Small intestine (tissue), 7 donors: Measurements from ENCODE around the gene CCR6. TPM values are rescaled to one million over a fixed set of nuclear protein-coding genes. Genes with fewer than 3 reads are reported as not detected.
A peak's percentile ranks its signal among the peaks of the same experiment; 100 is the strongest.

ENCODE experiments used
- DNase-seq, 2 donors: peaks; one replicate each; pipeline versions ENCODE4 v3.0.0 to v3.0.0-alpha.2; 2013
- FAIRE-seq: peaks from 2 replicates; lab custom pipeline; 2012; peaks lifted over from hg19 to GRCh38; lab: Jason Lieb, UNC
- H3K27ac ChIP-seq, 3 donors: one replicate each; pipeline ENCODE4 v1.5.1; 2013; ENCODE audit warnings: low read length in 2 of 3, mild to moderate bottlenecking in 2 of 3, control low read depth in 1 of 3, inconsistent platforms in 1 of 3, low read depth in 1 of 3, moderate library complexity in 1 of 3
- H3K27me3 ChIP-seq, 3 donors: one replicate each; pipeline ENCODE4 v1.6.1; 2013; ENCODE audit warnings: low read length in 3 of 3, inconsistent platforms in 1 of 3; ENCODE audit not compliant: control insufficient read depth in 3 of 3, insufficient read depth in 3 of 3
- H3K36me3 ChIP-seq, 3 donors: one replicate each; pipeline ENCODE4 v1.6.1; 2013; ENCODE audit warnings: low read length in 3 of 3, inconsistent platforms in 1 of 3, low read depth in 1 of 3, mild to moderate bottlenecking in 1 of 3, moderate library complexity in 1 of 3; ENCODE audit not compliant: control insufficient read depth in 3 of 3, insufficient read depth in 2 of 3
- H3K4me1 ChIP-seq, 3 donors: one replicate each; pipeline ENCODE4 v1.6.1; 2013; ENCODE audit warnings: low read length in 2 of 3, inconsistent platforms in 1 of 3, low read depth in 1 of 3, mild to moderate bottlenecking in 1 of 3, moderate library complexity in 1 of 3; ENCODE audit not compliant: control insufficient read depth in 3 of 3, insufficient read depth in 2 of 3
- H3K4me3 ChIP-seq, 3 donors: one replicate each; pipeline ENCODE4 v1.5.1; 2013; ENCODE audit warnings: low read length in 3 of 3, control low read depth in 1 of 3, inconsistent platforms in 1 of 3, low read depth in 1 of 3, mild to moderate bottlenecking in 1 of 3, moderate library complexity in 1 of 3
- H3K9me3 ChIP-seq, 2 donors: one replicate each; pipeline ENCODE4 v1.6.1; 2013; ENCODE audit warnings: low read depth in 1 of 2, low read length in 1 of 2; ENCODE audit not compliant: control insufficient read depth in 2 of 2, insufficient read depth in 1 of 2
- WGBS, 3 donors: extraction: QIAGEN DNeasy Blood & Tissue Kit; methylation state at CpG; one replicate each; pipeline ENCODE4 v1.1.7; 2013; 5-methylcytosine and 5-hydroxymethylcytosine counted together
- polyA plus RNA-seq, 4 donors: library from polyadenylated mRNA; stranded (reverse) in 3 of 4; unstranded in 1 of 4; fragments of 200-250 nt in 3 of 4; fragments of 120-200 nt in 1 of 4; gene quantifications; one replicate each; pipeline versions ENCODE4 v1.2.1 to v1.2.3, GENCODE V29; 2013
- donor health status: healthy with polysubstance abuse.
- donor health status: control.
- donor health status: control.
- donor health status: Bipolar disorder and iron deficiency.
- donor health status: healthy.

Gene CCR6
- polyA plus RNA-seq, 4 donors: 0.54 to 5.8 (median 1.1) TPM

DNA sequence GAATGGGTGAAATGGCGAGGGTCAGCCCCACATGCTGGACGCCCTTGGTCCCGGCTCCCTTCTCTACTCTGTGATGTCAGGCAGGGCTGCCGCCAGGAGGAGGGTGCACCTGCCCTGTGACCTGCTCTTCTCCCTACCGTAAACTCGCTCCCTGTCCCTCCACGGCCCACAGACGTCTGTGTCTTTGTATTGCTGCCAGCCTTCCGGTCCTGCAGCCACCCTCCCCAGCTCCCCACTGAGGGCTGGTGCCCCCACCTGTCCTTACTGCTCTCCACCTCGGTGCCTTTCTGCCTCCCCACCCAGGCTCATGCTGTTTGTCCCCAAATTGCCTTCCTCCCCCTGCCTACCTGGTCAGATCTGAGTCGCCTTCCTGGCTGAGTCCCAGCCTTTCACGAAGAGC lies 4.1 kb upstream of the CCR6 start:
- no peak overlapping the region for H3K4me3 ChIP-seq
- peak overlapping the region in 1 of 3 donors; percentile 47 for H3K27ac ChIP-seq
- FAIRE-seq (no peak), DNase-seq (no peak)
- 62 to 88% (median 79%) methylated on average over 10 to 12 of the region's 12 CpGs for WGBS, 3 donors
- peaks cover 0 to 3% of the 10 kb centered on the region in 2 donors for H3K9me3 ChIP-seq
- no peaks in the 10 kb centered on the region for H3K27me3 ChIP-seq
- H3K36me3 ChIP-seq: no peaks in the 10 kb centered on the region
- peaks cover 2 to 30% (median 5%) of the 10 kb centered on the region in 3 donors for H3K4me1 ChIP-seq

DNA sequence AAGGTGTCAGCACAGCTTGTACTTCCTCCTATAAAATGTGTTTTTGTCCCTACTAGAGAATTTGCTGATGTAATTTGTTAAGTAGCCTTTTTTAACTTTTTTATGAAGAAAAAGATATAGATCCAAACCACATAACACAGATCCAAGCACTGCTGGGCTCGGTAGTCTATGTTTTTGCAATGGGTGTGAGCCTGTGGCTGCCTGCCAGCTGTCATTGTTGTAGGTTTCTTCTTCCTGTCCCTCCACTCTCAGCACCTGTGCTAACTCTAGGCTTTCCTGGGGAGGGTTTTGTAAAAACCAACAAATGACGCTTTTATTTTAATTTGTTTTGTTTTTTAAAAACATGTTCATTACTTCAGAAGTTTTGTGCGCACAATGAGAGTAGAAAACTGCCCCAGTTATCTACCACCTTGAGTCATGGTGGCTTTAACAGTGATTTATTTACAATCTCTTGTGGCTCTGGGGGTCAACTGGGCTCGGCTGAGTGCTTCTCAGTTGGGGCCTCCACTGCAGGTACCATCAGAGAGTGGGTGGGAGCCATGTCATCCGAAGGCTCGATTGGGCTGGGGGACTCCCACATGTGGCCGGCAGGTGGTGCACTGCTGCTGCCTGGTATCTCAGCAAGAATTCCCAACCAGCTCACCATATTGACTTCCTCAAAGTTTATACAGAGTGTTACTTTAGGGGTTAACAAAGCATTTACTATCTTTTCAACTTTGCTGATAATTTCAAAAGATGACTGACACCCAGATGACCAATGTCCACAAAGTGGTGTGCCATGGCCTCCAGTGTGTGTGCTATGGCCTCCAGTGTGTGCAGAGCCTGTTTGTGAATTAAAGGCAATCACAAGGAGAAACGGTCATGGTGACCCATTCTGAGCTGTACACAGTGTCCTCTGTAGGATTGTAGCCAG lies 3.0 kb upstream of the CCR6 start:
- DNase-seq (peak in 1 of 2 donors; percentile 50), FAIRE-seq (no peak)
- peaks cover 0 to 3% of the 10 kb centered on the region in 2 donors for H3K9me3 ChIP-seq
- peaks cover 2 to 30% (median 5%) of the 10 kb centered on the region in 3 donors for H3K4me1 ChIP-seq
- 64 to 76% (median 74%) methylated on average over 8 of the region's 8 CpGs for WGBS, 3 donors
- H3K4me3 ChIP-seq: no peak overlapping the region
- H3K36me3 ChIP-seq: no peaks in the 10 kb centered on the region
- H3K27me3 ChIP-seq: no peaks in the 10 kb centered on the region
- peak overlapping the region in 2 of 3 donors; percentile 47 for H3K27ac ChIP-seq

DNA sequence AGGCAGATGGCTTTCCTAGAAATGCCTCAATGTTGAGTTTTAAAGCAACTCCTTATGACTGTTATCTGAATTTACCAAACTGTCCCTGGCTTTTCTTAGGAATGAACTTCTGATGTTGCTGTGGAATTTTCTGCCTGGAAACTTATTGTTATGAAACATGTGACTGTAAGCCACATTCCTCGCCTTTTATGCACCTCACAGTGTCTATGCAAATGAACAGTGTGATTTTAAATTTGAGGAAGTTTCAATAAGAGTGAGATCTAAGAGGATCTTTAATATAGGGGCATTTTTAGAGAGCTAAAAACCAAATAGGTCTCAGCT lies 2.4 kb upstream of the CCR6 start:
- 79 to 89% (median 85%) methylated on average over 1 of the region's 1 CpG for WGBS, 3 donors
- no peaks in the 10 kb centered on the region for H3K27me3 ChIP-seq
- no peaks in the 10 kb centered on the region for H3K36me3 ChIP-seq
- peak in 1 of 2 donors; percentile 36 for DNase-seq
- H3K9me3 ChIP-seq: peaks cover 0 to 3% of the 10 kb centered on the region in 2 donors
- peak overlapping the region in 2 of 3 donors; percentile 47 for H3K27ac ChIP-seq
- no peak for FAIRE-seq
- peaks cover 2 to 30% (median 5%) of the 10 kb centered on the region in 3 donors for H3K4me1 ChIP-seq
- no peak overlapping the region for H3K4me3 ChIP-seq

DNA sequence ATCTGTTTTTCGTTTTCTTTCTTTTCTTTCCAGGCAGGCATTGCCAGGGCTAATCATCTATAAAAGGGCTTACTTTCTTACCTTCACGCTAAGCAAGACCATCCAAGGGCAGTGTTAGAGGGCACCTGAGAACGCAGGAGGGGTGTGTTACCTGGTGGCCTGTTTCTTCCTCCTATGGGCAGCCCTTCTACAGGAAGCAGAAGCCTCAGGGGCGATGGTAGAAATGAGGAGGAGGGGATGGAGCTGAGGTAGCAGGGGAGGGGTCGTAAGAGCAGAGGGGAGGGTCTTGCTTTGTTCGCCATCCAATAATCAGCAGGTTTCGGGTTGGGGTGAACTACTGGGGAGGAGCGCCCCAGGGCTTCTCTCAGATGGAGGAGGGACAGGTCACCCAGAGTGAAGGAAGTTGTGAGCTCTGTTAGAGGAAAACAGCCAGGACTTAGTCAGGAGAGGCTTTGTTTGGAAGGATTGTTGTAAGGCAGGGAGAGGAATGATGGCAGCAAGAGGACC lies 1.5 kb upstream of the CCR6 start:
- DNase-seq: no peak
- Histone ChIP-seq H3K4me1 (peaks cover 2 to 30% (median 5%) of the 10 kb centered on the region in 3 donors), H3K36me3 (no peaks in the 10 kb centered on the region), H3K27me3 (no peaks in the 10 kb centered on the region), H3K4me3 (no peak overlapping the region), H3K27ac (peak overlapping the region in 1 of 3 donors; percentile 48), H3K9me3 (peaks cover 0 to 3% of the 10 kb centered on the region in 2 donors)
- FAIRE-seq: no peak
- 86 to 92% (median 92%) methylated on average over 8 of the region's 8 CpGs for WGBS, 3 donors

DNA sequence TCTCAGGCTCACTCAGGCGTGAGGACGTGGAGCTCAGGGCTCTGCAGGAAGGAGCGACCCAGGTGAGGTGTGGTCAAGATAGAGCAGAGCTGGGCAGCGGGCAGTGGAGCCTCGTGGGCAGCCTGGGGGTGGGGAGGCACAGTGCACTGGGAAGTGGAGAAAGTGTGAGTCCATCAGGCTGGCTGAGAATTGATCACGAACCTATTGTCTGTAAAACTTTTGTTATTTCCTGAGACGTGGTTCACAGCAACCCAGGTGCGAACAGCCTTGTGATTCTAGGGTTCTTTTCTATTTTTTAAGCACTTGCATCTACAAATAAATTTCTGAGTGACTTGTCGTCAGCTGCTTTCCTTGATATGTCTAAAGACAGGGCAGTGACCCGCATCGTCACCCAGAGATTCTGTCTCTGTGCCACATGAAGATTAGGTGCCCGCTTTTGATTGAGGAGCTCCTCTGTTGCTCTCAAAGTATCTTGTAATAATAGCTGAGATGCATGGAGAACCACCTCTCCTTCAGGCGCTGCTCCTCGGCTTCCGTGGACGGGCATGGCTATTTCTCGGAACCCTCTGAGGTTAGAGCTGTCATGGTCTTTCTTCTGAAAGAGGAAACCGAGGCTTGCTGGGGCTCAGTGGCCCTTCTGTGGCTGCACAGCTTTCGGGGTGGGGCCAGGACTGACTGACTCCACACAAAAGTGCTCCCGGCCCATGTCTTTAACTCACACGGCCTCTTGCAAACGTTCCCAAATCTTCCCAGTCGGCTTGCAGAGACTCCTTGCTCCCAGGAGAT lies 662 bp upstream of the CCR6 start:
- H3K4me3 ChIP-seq: no peak overlapping the region
- FAIRE-seq (no peak), DNase-seq (no peak)
- H3K27me3 ChIP-seq: no peaks in the 10 kb centered on the region
- peaks cover 2 to 30% (median 5%) of the 10 kb centered on the region in 3 donors for H3K4me1 ChIP-seq
- H3K9me3 ChIP-seq: peaks cover 0 to 3% of the 10 kb centered on the region in 2 donors
- no peaks in the 10 kb centered on the region for H3K36me3 ChIP-seq
- peak overlapping the region in 1 of 3 donors; percentile 48 for H3K27ac ChIP-seq
- WGBS, 3 donors: 56 to 76% (median 65%) methylated on average over 23 of the region's 23 CpGs

DNA sequence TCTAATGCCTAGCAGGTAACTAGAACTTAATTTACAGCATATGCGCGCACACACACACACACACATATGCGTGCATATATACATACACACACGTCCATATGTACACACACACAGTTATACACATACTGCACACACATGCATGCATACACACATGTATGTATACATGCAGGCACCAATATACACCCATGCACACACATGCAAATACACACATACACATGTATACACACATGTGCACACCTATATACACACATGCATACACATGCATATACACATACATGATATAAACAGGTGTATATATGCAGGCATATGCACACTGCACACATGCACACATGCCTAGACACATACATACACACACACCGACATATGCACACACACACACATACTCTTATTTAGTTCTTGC lies 1.9 kb downstream of the CCR6 start:
- 91 to 95% (median 94%) methylated on average over 5 of the region's 5 CpGs for WGBS, 3 donors
- H3K4me3 ChIP-seq: no peak overlapping the region
- FAIRE-seq (no peak), DNase-seq (no peak)
- H3K4me1 ChIP-seq: peaks cover 2 to 36% (median 5%) of the 10 kb centered on the region in 3 donors
- no peak overlapping the region for H3K27ac ChIP-seq
- no peaks in the 10 kb centered on the region for H3K27me3 ChIP-seq
- peaks cover 0 to 2% (median 0%) of the 10 kb centered on the region in 3 donors for H3K36me3 ChIP-seq
- peaks cover 0 to 3% of the 10 kb centered on the region in 2 donors for H3K9me3 ChIP-seq

DNA sequence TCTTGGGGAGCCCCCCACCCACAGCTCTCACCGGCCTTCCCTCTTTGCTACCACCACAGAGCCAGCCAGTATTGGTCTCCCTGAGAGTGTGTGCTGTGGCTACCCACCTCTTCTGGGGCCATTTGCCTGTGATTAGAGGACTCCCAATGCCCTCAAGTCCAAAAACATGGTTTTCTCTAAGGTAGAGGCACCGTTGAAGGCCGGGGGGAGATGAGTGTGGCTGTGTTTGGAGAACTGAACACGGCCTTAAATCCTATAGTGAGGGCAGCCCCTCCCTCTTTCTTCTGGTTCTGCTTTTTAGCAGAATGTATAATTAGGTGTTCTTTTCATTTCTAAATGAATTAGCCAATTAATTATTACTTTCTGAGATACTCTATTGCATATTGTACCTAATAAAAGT lies 2.5 kb downstream of the CCR6 start:
- 87 to 93% (median 92%) methylated on average over 4 of the region's 4 CpGs for WGBS, 3 donors
- H3K9me3 ChIP-seq: no peaks in the 10 kb centered on the region
- no peak overlapping the region for H3K4me3 ChIP-seq
- FAIRE-seq (no peak), DNase-seq (no peak)
- H3K27me3 ChIP-seq: no peaks in the 10 kb centered on the region
- no peak overlapping the region for H3K27ac ChIP-seq
- H3K4me1 ChIP-seq: peaks cover 2 to 34% (median 5%) of the 10 kb centered on the region in 3 donors
- peaks cover 0 to 2% (median 0%) of the 10 kb centered on the region in 3 donors for H3K36me3 ChIP-seq

DNA sequence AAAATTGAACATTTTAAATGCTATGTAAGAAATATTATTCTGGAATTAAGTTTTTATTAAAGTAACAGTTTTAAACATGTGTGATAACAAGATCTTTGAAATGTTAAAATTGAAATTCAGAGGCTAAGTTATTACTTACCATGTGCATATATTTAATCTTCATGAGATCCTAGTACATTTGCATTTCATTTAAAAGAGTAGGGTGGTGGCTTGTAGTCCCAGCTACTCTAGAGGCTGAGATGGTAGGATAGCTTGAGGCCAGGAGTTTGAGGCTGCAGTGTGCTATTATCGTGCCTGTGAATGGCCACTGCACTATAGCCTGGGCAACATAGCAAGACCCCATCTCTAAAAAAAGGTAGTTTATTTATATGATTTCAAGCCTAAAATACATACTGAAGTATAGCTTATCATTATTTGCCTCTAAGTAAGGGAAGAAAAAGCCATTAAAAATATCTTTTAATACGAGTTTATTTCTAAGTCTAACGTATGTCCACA lies 3.0 kb downstream of the CCR6 start:
- H3K27ac ChIP-seq: no peak overlapping the region
- peaks cover 0 to 2% (median 0%) of the 10 kb centered on the region in 3 donors for H3K36me3 ChIP-seq
- no peaks in the 10 kb centered on the region for H3K27me3 ChIP-seq
- 87 to 95% (median 91%) methylated on average over 3 of the region's 3 CpGs for WGBS, 3 donors
- no peak overlapping the region for H3K4me3 ChIP-seq
- FAIRE-seq (no peak), DNase-seq (no peak)
- H3K9me3 ChIP-seq: no peaks in the 10 kb centered on the region
- peaks cover 2 to 29% (median 5%) of the 10 kb centered on the region in 3 donors for H3K4me1 ChIP-seq
